HL-60/S4 treated with phorbol 12-myristate 13-acetate at 8.2 ng/mL for 4 days and 3 days (cell line): Measurements from ENCODE around the gene TKTL1.
"Not testable (repeated sequence)": the region's sequence is repeated elsewhere in the genome, so short reads cannot be mapped to it uniquely, and the experiment has no call there.

Source experiments
- in situ Hi-C: fragments of 300-500 bp; cut with MboI; formaldehyde crosslinking; loops from 2 replicates; pipeline ENCODE4 v1.15.0; 2022; ENCODE audit warnings: low sequenced_read_pairs

TKTL1 gene, protein sequence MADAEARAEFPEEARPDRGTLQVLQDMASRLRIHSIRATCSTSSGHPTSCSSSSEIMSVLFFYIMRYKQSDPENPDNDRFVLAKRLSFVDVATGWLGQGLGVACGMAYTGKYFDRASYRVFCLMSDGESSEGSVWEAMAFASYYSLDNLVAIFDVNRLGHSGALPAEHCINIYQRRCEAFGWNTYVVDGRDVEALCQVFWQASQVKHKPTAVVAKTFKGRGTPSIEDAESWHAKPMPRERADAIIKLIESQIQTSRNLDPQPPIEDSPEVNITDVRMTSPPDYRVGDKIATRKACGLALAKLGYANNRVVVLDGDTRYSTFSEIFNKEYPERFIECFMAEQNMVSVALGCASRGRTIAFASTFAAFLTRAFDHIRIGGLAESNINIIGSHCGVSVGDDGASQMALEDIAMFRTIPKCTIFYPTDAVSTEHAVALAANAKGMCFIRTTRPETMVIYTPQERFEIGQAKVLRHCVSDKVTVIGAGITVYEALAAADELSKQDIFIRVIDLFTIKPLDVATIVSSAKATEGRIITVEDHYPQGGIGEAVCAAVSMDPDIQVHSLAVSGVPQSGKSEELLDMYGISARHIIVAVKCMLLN

DNA sequence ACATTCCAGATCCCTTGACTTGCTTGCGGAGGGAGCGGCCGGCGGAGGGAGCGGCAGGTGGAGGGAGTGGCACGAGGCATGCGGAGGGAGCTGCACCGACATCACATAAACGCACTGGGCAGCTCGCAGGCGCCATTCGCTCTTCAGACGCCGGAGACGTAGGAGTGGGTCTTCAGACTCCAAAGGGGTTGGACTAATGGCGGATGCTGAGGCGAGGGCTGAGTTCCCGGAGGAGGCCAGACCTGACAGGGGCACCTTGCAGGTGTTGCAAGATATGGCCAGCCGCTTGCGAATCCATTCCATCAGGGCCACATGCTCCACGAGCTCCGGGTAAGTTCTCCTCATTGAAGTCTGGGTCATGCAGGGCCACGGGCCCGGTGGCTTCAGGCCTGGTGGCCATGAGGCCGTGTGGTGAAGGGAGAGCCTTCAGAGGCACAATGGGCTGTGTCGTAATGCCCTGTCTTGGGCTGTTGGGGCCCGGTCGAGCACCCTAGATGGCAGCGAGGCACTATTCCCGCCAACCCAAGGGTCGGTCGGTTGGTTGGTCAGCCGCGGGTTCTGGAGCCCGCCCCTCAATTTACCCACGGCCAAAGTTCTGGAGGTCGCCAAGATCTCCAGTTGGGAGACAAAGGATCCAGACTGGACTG lies at the start of gene TKTL1:
TKTL1 (plus strand) TSS at position 132 of the 647 bp plus-strand sequence; CDS start at position 197, 65 bp downstream.
- in situ Hi-C loops, result no loop called here

DNA sequence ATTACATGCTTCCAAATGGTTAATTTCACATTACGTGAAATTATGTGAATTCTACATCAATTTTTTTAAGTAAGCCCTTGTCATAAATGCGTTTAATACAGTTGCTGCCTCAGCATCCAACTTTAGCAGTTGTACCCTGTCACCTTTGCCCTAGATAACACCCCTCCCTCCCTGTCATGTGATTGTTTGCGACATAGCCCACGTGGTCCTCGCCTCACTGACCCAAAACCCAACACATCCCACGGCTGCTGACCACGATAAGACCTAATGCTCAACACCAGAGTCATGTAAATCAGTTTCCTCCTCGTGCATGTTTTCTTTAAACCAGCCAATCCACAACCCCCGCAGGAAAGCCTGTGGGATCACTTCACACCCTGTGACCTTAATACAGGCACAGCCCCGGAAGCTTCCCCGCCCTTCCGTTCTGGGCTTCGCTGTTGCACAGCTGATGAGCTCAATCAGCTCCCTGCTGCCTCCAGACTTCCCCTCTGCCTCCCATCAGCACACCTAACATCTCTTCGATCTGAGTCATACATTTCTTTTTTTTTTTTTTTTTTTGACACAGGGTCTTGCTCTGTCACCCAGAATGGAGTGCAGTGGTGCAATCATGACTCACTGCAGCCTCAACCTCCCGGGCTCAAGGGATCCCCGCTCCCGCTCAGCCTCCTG lies 48.1 kb upstream of the TKTL1 start:
- in situ Hi-C loops, result not testable (repeated sequence)

DNA sequence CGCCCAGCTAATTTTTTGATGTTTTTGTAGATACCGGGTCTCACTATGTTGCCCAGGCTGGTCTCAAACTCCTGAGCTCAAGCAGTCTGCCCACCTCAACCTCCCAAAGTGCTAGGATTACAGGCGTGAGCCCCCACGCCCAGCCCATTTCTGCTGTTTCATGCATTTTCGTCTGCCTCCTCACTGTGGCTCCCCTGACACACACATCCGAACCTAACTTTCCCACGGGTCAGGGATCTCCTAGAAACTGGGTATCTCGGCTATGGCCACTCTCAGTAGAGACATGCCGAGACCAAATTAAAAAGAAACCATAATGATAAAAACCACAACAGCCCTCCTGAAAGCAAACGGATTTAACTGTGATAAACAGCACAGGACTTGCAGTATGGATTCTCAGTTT lies 47.5 kb upstream of the TKTL1 start:
- in situ Hi-C loops, result not testable (repeated sequence)

DNA sequence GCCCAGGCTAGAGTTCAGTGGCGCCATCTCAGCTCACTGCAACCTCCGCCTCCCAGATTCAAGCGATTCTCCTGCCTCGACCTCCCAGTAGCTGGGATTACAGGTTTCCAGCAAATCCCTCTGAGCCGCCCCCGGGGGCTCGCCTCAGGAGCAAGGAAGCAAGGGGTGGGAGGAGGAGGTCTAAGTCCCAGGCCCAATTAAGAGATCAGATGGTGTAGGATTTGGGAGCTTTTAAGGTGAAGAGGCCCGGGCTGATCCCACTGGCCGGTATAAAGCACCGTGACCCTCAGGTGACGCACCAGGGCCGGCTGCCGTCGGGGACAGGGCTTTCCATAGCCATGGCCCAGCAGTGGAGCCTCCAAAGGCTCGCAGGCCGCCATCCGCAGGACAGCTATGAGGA lies 38.3 kb upstream of the TKTL1 start, which contains the start of gene OPN1MW3:
OPN1MW3 (plus strand) TSS at position 301 of the 400 bp plus-strand sequence; CDS start at position 339, 38 bp downstream.
- in situ Hi-C loops, result not testable (repeated sequence)

DNA sequence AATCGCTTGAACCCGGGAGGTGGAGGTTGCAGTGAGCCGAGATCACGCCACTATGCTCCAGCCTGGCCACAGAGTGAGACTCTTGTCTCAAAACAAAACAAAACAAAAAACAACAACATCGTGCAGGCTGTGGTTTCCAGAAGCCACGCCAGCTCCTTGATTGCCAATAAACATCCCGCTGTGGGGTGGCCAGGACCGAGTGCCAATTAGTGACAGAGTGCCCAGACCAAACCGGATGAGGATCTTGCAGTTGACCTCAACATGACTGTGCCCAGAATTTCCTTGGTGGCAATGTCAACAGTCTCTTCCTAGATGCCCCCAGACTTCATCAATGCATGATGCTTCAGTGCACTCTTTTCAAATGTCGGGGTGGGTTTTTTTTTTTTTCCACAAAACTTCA lies 36.9 kb upstream of the TKTL1 start:
- in situ Hi-C loops, result not testable (repeated sequence)

DNA sequence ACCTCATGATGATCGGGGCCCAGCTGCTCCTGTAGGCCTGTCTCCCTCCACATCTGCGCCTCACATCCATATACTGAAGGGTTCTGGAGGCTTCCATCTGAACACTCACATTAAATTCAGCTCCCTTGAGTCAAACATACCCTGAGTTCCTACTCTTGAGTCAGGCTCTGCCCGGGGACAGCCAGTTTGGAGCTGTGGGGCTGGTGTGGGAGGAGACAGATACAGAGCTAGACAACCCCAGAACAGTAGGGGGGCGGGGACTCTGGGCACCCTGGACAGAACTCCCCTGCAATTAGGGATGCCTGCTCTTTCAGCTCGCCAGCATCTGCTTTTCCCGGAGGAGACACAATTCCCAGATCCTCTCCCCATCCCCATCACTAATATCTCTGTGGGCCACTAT lies 32.5 kb upstream of the TKTL1 start:
- in situ Hi-C loops, result not testable (repeated sequence)

DNA sequence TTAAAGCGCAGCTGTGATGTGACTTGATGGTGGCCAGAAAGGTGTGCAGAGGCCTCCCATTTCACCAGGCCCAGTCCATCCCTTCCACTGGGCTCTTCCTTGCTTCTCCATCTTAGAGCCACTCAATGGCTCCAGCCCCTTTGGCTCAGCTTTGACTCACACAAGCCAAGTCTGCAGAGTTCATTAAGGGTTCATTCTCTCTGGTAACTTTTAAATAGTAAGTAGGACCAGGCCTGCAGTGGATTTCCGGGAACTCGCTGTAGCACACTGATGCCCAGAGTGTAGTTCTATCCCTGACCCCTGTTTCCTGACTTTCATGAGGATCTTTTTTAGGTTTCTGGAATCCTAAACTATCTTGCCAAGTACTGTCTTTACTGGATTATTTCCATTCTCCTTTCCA lies 26.4 kb upstream of the TKTL1 start:
- in situ Hi-C loops, result not testable (repeated sequence)

DNA sequence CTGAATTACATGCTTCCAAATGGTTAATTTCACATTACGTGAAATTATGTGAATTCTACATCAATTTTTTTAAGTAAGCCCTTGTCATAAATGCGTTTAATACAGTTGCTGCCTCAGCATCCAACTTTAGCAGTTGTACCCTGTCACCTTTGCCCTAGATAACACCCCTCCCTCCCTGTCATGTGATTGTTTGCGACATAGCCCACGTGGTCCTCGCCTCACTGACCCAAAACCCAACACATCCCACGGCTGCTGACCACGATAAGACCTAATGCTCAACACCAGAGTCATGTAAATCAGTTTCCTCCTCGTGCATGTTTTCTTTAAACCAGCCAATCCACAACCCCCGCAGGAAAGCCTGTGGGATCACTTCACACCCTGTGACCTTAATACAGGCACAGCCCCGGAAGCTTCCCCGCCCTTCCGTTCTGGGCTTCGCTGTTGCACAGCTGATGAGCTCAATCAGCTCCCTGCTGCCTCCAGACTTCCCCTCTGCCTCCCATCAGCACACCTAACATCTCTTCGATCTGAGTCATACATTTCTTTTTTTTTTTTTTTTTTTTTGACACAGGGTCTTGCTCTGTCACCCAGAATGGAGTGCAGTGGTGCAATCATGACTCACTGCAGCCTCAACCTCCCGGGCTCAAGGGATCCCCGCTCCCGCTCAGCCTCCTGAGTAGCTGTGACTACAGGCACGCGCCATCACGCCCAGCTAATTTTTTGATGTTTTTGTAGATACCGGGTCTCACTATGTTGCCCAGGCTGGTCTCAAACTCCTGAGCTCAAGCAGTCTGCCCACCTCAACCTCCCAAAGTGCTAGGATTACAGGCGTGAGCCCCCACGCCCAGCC lies 10.9 kb upstream of the TKTL1 start:
- in situ Hi-C loops, result not testable (repeated sequence)

DNA sequence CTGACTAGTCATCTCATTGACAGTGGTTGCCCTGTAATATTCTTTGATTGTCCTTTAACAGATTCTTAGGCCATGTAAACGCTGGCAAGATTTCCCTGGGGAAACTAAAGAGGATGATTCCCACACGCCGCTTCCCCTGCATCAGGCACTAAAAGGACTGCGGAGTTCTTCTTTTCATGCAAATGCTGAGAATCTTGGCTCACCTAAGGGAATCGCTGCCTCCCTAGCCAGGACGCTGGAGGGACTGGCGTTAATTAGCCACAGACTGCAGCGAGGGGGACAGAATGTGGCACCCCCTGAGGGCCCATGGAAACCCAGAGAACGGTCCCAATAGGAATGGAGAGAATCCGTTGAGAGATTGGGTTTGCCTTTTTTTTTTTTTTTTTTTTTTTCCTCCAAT lies 9.2 kb upstream of the TKTL1 start:
- in situ Hi-C loops, result not testable (repeated sequence)

DNA sequence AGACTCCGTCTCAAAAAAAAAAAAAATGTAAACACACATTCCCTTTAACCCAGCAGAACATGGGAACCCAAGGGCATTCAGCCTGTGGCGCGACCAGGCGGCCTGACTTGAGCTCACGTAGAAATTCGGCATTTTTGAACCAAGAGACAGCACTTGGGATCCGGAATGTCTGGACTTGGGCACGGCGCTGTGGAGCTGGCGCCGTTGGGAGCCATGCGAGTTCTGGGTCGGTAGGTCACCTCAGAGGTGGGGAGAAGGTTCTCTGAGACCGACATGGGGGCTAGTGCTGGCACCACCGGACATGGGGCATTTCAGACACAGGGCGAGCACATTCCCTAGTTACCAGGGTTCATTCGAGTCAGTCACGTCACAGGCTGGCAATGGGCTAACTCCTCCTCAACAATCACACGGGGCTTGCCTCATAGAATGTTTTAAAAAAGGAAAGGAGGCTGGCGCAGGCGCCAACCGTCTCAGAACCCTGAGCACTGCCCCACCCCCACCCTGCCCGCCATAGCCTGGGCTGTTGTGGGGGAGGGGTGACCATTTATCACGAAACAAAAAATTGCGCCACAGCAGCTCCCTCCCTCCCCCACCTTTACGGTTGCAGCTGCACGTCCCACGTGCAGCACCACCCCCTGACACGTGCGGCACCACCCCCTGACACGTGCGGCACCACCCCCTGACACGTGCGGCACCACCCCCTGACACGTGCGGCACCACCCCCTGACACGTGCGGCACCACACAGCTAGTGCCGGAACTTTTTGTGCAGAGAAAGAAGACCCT lies 612 bp upstream of the TKTL1 start, which contains the start of gene TEX28:
TEX28 (minus strand) TSS at position 334 of the 784 bp plus-strand sequence. CDS start 3,007 bp downstream, outside the sequence.
- in situ Hi-C loops, result no loop called here

DNA sequence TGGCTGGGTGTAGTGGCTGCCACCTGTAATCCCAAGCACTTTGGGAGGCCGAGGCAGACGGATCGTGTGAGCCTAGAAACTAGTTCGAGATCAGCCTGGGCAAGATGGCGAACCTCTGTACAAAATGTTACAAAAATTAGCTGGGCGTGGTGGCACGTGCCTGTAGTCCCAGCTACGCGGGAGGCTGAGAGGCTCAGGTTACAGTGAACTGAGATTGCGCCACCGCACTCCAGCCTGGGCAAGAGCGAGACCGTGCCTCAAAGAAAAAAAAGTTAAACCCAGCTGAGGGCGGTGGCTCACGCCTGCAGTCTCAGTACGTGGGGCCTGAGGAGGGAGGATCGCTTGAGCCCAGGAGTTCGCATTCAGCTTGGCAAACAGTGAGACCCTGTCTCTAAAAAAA lies 1.1 kb downstream of the TKTL1 start:
- in situ Hi-C loops, result no loop called here

DNA sequence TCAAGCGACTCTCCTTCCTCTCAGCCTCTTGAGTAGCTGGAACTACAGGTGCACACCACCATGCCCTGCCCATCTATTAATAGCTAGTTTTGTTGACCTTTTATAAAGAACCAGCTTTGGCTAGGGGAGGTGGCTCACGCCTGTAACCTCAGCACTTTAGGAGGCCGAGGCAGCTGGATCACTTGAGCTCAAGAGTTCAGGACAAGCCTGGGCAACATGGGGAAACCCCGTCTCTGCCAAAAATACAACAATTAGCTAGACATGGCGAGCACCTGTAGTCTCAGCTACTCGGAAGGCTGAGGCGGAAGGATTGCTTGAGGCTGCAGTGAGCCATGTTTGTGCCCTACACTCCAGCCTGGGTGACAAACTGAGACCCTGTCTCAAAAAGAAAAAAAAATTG lies 2.7 kb downstream of the TKTL1 start:
- in situ Hi-C loops, result no loop called here

DNA sequence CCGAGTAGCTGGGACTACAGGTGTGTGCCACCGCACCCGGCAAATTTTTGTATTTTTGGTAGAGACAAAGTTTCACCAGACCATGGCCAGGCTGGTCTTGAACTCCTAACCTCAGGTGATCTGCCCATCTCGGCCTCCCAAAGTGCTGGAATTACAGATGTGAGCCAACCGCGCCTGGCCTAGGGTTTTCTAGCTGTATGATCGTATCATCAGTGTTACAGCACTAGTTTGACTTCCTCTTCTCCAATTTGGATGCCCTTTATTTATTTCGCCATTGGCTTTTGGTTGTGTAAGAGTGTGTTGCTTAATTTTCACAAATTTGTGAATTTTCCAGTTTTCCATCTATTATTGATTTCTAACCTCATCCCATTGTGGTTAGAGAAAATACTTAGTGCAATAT lies 5.2 kb downstream of the TKTL1 start:
- in situ Hi-C loops, result no loop called here

DNA sequence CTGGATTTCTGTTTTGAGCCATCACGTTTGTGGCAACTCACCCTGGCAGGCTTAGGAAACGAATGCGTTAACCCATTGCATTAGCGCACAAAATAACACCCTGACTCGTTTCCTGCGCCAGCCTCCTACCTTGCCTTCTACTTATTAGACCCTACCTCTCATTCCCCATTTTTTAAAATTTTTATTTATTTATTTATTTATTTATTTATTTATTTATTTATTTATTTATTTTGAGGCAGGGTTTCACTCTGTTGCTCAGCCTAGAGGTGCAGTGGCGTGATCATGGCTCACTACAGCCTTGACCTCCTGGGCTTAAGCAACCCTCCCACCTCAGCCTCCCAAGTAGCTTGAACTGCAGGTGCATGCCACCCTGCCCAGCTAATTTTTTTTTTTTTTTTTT lies 7.4 kb downstream of the TKTL1 start:
- in situ Hi-C loops, result not testable (repeated sequence)

DNA sequence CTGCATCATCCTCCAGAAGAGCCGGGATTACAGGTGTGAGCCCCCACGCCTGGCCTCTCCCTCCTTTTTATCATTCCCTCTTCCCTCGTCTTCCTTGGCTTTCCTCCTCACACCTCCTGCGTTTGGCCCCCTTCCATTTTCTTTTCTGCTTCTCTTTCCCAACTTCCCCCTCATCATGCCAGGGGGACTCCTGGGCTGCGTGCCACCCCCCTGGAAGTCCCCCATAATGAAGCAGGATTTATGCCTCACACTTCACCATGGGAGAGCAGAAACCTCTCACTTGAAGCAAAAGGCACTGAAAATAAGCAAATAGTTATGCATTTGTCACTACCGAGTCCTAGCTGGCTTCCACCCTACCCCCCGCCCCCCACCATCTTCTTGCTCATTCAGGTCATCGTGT lies 7.9 kb downstream of the TKTL1 start:
- in situ Hi-C loops, result no loop called here

DNA sequence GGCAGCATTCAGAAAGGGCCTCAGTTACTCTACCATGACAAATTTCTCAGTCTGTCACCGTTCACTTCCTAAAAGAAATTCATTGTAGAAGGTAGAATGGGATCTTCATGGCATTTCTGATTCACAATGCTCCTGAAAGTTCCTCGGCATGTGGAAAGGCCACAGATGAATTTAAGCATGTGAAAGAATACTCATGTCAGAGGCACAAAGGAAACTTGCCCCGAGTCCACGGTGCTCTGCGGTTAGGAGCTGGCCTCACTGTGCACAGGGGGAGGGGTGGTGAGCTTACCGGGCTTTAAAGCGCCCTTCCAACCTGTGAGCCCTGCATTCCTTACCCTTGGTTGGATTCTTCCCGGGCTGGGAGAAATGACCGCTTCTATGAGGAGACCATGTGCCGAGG lies 9.3 kb downstream of the TKTL1 start:
- in situ Hi-C loops, result no loop called here

DNA sequence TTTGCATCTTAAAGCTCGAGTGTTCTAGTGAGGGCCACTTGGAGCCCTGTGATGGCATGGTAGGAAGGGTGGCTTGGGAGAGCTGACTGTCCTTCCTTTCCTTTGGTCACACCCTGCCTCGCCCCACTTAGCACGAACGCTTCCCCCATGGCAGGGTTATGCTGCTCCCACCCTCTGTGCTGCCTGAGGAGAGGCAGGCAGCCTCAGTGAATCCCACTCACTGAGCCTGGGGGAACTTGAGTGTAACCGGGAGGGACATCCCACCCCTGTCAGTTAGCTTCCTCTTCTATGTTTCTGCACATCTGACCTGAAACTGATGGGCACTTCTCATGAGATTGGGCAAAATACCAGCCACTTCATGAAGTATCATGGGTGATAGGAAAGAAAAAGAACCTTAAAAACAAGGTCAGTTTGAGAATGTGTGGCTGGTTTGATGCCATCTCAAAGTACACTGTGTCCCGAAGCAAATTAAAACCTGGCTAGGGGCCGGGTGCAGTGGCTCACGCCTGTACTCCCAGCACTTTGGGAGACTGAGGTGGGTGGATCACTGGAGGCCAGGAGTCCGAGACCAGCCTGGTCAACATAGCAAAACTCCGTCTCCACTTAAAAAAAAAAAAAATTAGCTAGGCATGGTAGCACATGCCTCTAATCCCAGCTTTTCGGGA lies 10.1 kb downstream of the TKTL1 start:
- in situ Hi-C loops, result no loop called here

DNA sequence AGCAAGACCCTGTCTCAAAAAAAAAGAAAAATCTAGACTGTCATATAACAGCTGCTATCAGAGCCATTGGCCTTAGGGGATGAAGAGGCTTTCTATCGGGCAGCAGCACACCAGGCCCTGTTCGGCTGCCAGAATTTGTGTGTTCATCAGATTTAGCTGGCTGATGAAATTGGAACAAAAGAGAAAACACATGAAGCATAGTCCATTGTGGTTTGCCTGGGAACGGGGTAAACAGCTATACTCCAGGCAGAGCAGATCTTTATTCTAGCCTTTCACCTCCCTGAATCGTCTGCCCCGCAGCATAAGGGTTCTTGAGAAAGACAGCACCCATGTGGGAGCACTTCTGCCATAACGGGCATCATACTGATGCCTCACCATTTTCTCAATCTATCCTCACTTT lies 11.6 kb downstream of the TKTL1 start:
- in situ Hi-C loops, result no loop called here
